ENCODE data around the gene EXOC1L.

EXOC1L gene

GRCh38 chr4:55884851-55885219, 65.2 kb downstream of the EXOC1L start:
- FAIRE-seq = no peak

Data from endometrium (tissue), 2 donors.